ENCODE measurements around the gene GRXCR1. TPM values are rescaled to one million over a fixed set of nuclear protein-coding genes. Genes with fewer than 3 reads are reported as not detected.

Gene GRXCR1
- total and polyA plus RNA-seq, 5 donors from 2014 or later = not detected

DNA sequence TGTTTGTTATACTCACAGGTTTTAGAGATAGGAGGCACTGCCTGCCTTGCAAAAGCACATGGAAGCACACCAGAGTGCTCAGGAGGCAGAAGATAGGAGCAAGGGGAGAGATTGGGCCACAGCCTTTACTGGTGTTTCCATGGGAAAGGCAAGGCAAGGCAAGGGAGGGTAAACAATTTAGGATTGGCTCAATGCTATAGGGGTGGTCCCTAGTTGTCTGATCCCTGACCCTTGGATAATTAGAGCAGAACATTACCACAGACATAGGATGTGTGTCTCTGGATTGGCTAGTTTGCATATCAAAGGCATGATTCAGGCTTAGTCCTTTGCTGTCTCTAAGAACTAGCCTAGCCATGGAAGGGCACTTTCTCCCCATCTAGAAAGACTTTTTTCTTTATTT, 36.1 kb downstream of the GRXCR1 start:
- Histone ChIP-seq H3K4me1 (ENCODE audit: control insufficient read depth, insufficient read depth, low read length, poor library complexity, severe bottlenecking) (no peaks in the 10 kb centered on the region), H3K9me3 (ENCODE audit: control insufficient read depth in 2 of 2, low read length in 2 of 2) (no peaks in the 10 kb centered on the region), H3K27me3 (ENCODE audit: control insufficient read depth, insufficient read depth, low read length) (no peaks in the 10 kb centered on the region), H3K4me3 (ENCODE audit: low read depth, low read length) (no peak overlapping the region), H3K27ac (ENCODE audit: insufficient read depth, low read length, poor library complexity, severe bottlenecking) (no peak overlapping the region), H3K36me3 (ENCODE audit: control insufficient read depth, insufficient read depth, low read length) (no peaks in the 10 kb centered on the region)
- Mint-ChIP-seq H3K27me3 (no peaks in the 10 kb centered on the region), H3K36me3 (no peaks in the 10 kb centered on the region), H3K9me3 (peaks cover 0 to 5% (median 0%) of the 10 kb centered on the region in 7 donors), H3K27ac (no peak overlapping the region), H3K4me3 (no peak overlapping the region), H3K4me1 (no peaks in the 10 kb centered on the region)
- DNase-seq = no peak
- ATAC-seq (ENCODE audit: low read depth in 2 of 2) = no peak

DNA sequence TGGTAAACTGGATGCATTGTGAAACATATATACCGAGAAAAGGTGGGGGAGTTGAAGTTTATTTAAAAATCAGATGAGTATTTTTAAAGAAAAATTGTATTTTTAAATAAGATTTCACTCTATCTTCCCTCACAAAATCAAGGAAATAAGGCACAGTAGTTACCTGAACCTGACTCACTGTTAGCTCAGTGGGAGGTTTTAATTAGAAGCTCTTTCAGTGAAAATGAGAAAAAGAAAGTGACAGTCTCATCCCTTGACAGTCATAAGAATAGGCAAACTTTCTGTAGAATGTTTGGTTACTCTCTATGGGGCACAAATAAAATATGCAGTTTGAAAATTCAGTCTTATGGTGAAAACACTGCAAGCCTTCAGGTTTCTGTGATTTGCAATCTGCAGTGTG, 49.7 kb downstream of the GRXCR1 start:
- Mint-ChIP-seq H3K27me3 (no peaks in the 10 kb centered on the region), H3K36me3 (no peaks in the 10 kb centered on the region), H3K4me3 (no peak overlapping the region), H3K27ac (no peak overlapping the region), H3K4me1 (no peaks in the 10 kb centered on the region), H3K9me3 (peaks cover 0 to 2% (median 0%) of the 10 kb centered on the region in 7 donors)
- ATAC-seq (ENCODE audit: low read depth in 2 of 2) (no peak), DNase-seq (no peak)
- no peak overlapping the region for H3K4me3 ChIP-seq (ENCODE audit: low read depth, low read length)
- no peak overlapping the region for H3K27ac ChIP-seq (ENCODE audit: insufficient read depth, low read length, poor library complexity, severe bottlenecking)
- H3K27me3 ChIP-seq (ENCODE audit: control insufficient read depth, insufficient read depth, low read length) = no peaks in the 10 kb centered on the region
- no peaks in the 10 kb centered on the region for H3K36me3 ChIP-seq (ENCODE audit: control insufficient read depth, insufficient read depth, low read length)
- H3K9me3 ChIP-seq (ENCODE audit: control insufficient read depth in 2 of 2, low read length in 2 of 2) = no peaks in the 10 kb centered on the region
- no peaks in the 10 kb centered on the region for H3K4me1 ChIP-seq (ENCODE audit: control insufficient read depth, insufficient read depth, low read length, poor library complexity, severe bottlenecking)

DNA sequence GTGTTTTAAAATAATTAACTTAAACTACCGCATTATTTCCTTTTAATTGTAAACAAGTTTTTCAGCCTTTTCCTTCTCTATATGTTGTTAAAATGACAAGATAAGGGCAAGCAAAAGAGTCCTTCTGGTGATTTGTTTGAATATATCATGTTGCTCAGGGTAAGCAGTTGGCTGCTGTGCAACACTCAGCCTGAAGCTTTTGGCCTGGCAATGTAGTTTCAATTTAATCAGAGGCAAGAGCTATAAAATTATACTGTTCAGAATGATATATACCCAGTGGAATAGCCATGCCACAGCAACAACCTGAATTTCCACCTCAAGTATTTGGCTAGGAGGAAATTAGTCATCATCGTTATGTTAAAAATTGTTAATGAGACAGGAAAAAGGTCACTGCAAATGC, 53.4 kb downstream of the GRXCR1 start:
- no peaks in the 10 kb centered on the region for H3K27me3 ChIP-seq (ENCODE audit: control insufficient read depth, insufficient read depth, low read length)
- Mint-ChIP-seq H3K27ac (no peak overlapping the region), H3K4me1 (no peaks in the 10 kb centered on the region), H3K9me3 (peaks cover 0 to 2% (median 0%) of the 10 kb centered on the region in 7 donors), H3K4me3 (no peak overlapping the region), H3K36me3 (no peaks in the 10 kb centered on the region), H3K27me3 (no peaks in the 10 kb centered on the region)
- no peak for DNase-seq
- no peaks in the 10 kb centered on the region for H3K36me3 ChIP-seq (ENCODE audit: control insufficient read depth, insufficient read depth, low read length)
- no peak for ATAC-seq (ENCODE audit: low read depth in 2 of 2)
- H3K4me3 ChIP-seq (ENCODE audit: low read depth, low read length) = no peak overlapping the region
- H3K9me3 ChIP-seq (ENCODE audit: control insufficient read depth in 2 of 2, low read length in 2 of 2) = no peaks in the 10 kb centered on the region
- H3K4me1 ChIP-seq (ENCODE audit: control insufficient read depth, insufficient read depth, low read length, poor library complexity, severe bottlenecking) = no peaks in the 10 kb centered on the region
- H3K27ac ChIP-seq (ENCODE audit: insufficient read depth, low read length, poor library complexity, severe bottlenecking) = no peak overlapping the region

DNA sequence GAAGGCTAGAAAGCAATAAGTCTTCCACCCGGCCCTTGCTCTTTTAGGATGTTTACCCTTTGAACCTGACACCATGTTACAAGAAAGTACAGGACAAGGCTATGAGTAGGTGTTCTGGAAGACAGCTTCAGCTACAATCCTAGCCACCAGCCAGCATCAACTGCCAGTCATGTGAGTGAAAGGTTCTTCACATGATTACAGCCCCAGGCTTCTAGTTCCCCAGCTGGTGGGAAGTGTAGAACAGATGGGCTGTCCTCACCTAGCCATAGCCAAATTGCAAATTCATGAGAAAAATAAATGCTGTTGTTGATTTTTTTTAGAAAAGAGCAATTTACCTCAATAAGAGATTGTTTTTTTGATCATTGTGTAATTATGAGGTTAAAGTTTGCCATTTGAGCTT, 60.8 kb downstream of the GRXCR1 start:
- Histone ChIP-seq H3K27me3 (ENCODE audit: control insufficient read depth, insufficient read depth, low read length) (no peaks in the 10 kb centered on the region), H3K36me3 (ENCODE audit: control insufficient read depth, insufficient read depth, low read length) (no peaks in the 10 kb centered on the region), H3K4me3 (ENCODE audit: low read depth, low read length) (no peak overlapping the region), H3K4me1 (ENCODE audit: control insufficient read depth, insufficient read depth, low read length, poor library complexity, severe bottlenecking) (no peaks in the 10 kb centered on the region), H3K9me3 (ENCODE audit: control insufficient read depth in 2 of 2, low read length in 2 of 2) (no peaks in the 10 kb centered on the region), H3K27ac (ENCODE audit: insufficient read depth, low read length, poor library complexity, severe bottlenecking) (no peak overlapping the region)
- DNase-seq (no peak), ATAC-seq (ENCODE audit: low read depth in 2 of 2) (no peak)
- Mint-ChIP-seq H3K27ac (no peak overlapping the region), H3K9me3 (no peaks in the 10 kb centered on the region), H3K4me1 (no peaks in the 10 kb centered on the region), H3K36me3 (no peaks in the 10 kb centered on the region), H3K27me3 (peaks cover 7% of the 10 kb centered on the region), H3K4me3 (no peak overlapping the region)

DNA sequence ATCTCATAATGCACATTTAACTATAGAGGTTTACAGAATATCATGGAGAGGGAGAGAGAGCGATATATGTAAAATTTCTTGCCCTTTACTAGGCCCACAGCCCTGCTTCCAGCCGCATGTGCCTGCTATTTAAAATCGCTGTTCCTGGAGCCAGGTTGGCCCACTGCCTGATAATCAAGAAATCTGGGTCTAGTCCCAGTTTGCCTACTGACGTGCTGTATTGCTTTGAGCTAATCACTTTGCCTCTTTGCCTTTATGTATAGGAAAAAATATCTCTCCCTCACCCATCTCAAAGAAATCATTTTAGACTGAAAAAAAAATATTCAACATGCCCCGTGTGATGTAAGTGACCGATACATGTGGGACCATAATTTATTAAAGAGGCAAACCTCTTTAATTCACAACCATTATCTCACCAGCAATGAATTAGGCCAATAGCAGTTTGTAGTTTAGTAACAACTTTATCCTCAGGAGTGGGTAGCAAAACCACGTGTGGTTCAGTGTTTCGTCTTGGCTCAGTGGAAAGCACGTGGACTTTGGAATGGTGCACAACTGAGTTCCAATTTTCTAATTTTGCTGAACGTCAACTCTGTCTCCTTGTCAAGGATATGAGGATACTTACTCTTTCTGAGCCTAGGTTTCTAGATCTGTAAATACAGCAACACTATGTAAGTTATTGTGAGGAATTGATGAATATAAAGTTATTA, 62.6 kb downstream of the GRXCR1 start:
- Mint-ChIP-seq H3K36me3 (no peaks in the 10 kb centered on the region), H3K27ac (no peak overlapping the region), H3K9me3 (peaks cover 0 to 2% (median 0%) of the 10 kb centered on the region in 7 donors), H3K27me3 (peaks cover 7% of the 10 kb centered on the region), H3K4me3 (no peak overlapping the region), H3K4me1 (no peaks in the 10 kb centered on the region)
- DNase-seq (no peak), ATAC-seq (ENCODE audit: low read depth in 2 of 2) (no peak)
- Histone ChIP-seq H3K27me3 (ENCODE audit: control insufficient read depth, insufficient read depth, low read length) (no peaks in the 10 kb centered on the region), H3K27ac (ENCODE audit: insufficient read depth, low read length, poor library complexity, severe bottlenecking) (no peak overlapping the region), H3K9me3 (ENCODE audit: control insufficient read depth in 2 of 2, low read length in 2 of 2) (no peaks in the 10 kb centered on the region), H3K4me3 (ENCODE audit: low read depth, low read length) (no peak overlapping the region), H3K4me1 (ENCODE audit: control insufficient read depth, insufficient read depth, low read length, poor library complexity, severe bottlenecking) (no peaks in the 10 kb centered on the region), H3K36me3 (ENCODE audit: control insufficient read depth, insufficient read depth, low read length) (no peaks in the 10 kb centered on the region)

DNA sequence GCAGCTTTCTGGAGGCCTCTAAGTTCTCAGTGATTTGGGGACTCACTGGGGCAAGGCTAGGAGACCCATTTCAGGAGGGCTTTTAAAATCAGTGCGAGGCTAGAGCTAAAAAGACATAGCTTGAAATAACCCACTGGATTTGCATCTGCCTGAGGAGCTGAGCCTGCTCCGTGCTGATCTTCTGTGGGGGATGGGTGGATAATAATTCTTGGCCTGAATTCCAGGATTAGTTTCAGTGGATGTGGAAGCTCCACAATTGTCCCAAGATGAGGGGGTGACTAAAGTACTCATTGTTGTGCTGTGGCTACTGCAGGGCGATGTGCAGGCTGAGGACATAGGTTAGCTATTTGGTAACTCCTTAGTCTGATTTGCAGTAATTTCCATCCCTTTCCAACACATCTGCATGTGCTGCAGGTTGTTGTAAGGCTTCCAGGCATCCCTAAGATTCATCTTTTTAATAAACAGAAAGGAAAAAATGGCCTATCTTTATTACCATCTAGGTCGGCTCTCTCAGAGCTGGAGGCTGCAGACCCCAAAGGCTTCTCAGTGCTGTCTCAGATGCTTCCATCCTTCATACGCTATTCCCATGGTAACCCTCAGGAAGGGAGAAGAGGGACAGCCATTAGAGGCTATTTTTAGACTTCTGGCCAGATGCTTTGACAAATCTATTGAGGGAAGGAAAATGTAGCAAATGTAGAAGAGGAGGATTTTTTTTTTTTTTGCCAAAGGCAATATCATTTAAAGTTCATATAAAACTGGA, 63.4 kb downstream of the GRXCR1 start:
- Histone ChIP-seq H3K4me1 (ENCODE audit: control insufficient read depth, insufficient read depth, low read length, poor library complexity, severe bottlenecking) (no peaks in the 10 kb centered on the region), H3K27ac (ENCODE audit: insufficient read depth, low read length, poor library complexity, severe bottlenecking) (no peak overlapping the region), H3K4me3 (ENCODE audit: low read depth, low read length) (no peak overlapping the region), H3K9me3 (ENCODE audit: control insufficient read depth in 2 of 2, low read length in 2 of 2) (no peaks in the 10 kb centered on the region), H3K27me3 (ENCODE audit: control insufficient read depth, insufficient read depth, low read length) (no peaks in the 10 kb centered on the region), H3K36me3 (ENCODE audit: control insufficient read depth, insufficient read depth, low read length) (no peaks in the 10 kb centered on the region)
- DNase-seq (no peak), ATAC-seq (ENCODE audit: low read depth in 2 of 2) (no peak)
- no peak overlapping the region for H3K27ac Mint-ChIP-seq
- H3K9me3 Mint-ChIP-seq = peaks cover 0 to 2% (median 0%) of the 10 kb centered on the region in 7 donors
- peaks cover 7% of the 10 kb centered on the region for H3K27me3 Mint-ChIP-seq
- no peak overlapping the region for H3K4me3 Mint-ChIP-seq
- no peaks in the 10 kb centered on the region for H3K4me1 Mint-ChIP-seq
- no peaks in the 10 kb centered on the region for H3K36me3 Mint-ChIP-seq

DNA sequence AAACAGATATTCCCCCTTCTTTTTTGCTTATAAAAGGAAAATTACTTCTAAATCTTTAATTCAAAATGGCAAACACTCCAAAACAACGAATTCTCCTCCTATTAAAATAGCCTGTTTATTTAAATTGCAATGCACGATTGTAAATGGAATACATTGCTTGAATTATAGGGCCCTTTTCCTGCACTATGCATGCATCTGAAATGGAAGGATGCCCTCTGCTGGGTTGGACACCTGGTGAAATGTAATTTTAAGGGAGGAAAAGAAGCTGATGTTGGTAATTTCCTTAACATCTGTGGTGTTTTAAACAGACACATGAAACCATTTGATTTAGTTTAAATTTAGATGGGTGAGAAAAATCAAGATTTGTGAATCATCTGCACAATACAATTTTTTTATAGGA, 72.8 kb downstream of the GRXCR1 start:
- H3K4me1 Mint-ChIP-seq = no peaks in the 10 kb centered on the region

DNA sequence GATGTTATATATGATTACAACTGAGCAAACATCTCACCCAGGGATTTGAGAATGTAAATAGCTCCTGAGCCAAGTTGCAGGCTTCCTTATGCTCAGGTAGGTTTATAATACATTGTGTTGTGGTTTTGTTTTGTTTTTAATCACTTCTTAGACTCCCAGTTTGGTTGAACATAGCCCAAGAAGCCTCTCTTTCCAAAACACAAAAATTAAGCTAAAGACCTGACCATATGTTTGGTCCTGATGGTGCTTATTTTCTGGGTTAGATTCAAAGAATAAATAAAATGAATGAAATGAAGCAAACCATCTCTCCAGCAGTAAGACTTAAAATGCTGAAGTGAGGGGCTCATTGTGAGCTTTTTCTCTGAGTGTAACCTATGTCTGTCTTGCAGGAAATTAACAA, 93.5 kb downstream of the GRXCR1 start:
- H3K27me3 Mint-ChIP-seq = no peaks in the 10 kb centered on the region
- no peaks in the 10 kb centered on the region for H3K36me3 ChIP-seq (ENCODE audit: control insufficient read depth, insufficient read depth, low read length)
- H3K4me3 Mint-ChIP-seq = no peak overlapping the region
- H3K9me3 Mint-ChIP-seq = peaks cover 0 to 11% (median 5%) of the 10 kb centered on the region in 7 donors
- H3K4me1 ChIP-seq (ENCODE audit: control insufficient read depth, insufficient read depth, low read length, poor library complexity, severe bottlenecking) = no peaks in the 10 kb centered on the region
- H3K4me3 ChIP-seq (ENCODE audit: low read depth, low read length) = no peak overlapping the region
- H3K4me1 Mint-ChIP-seq = no peaks in the 10 kb centered on the region
- DNase-seq = no peak
- H3K27ac ChIP-seq (ENCODE audit: insufficient read depth, low read length, poor library complexity, severe bottlenecking) = no peak overlapping the region
- H3K27me3 ChIP-seq (ENCODE audit: control insufficient read depth, insufficient read depth, low read length) = no peaks in the 10 kb centered on the region
- no peak overlapping the region for H3K27ac Mint-ChIP-seq
- H3K36me3 Mint-ChIP-seq = no peaks in the 10 kb centered on the region
- no peak for ATAC-seq (ENCODE audit: low read depth in 2 of 2)
- H3K9me3 ChIP-seq (ENCODE audit: control insufficient read depth in 2 of 2, low read length in 2 of 2) = no peaks in the 10 kb centered on the region

More for the DNA sequence above, 72.8 kb downstream of the GRXCR1 start:
- H3K4me3 Mint-ChIP-seq = no peak overlapping the region
- no peaks in the 10 kb centered on the region for H3K27me3 ChIP-seq (ENCODE audit: control insufficient read depth, insufficient read depth, low read length)
- no peak for DNase-seq
- no peaks in the 10 kb centered on the region for H3K4me1 ChIP-seq (ENCODE audit: control insufficient read depth, insufficient read depth, low read length, poor library complexity, severe bottlenecking)
- H3K27ac Mint-ChIP-seq = no peak overlapping the region
- no peak overlapping the region for H3K27ac ChIP-seq (ENCODE audit: insufficient read depth, low read length, poor library complexity, severe bottlenecking)
- ATAC-seq (ENCODE audit: low read depth in 2 of 2) = no peak
- no peaks in the 10 kb centered on the region for H3K36me3 Mint-ChIP-seq
- peaks cover 4% of the 10 kb centered on the region for H3K27me3 Mint-ChIP-seq
- H3K9me3 ChIP-seq (ENCODE audit: control insufficient read depth in 2 of 2, low read length in 2 of 2) = no peaks in the 10 kb centered on the region
- H3K36me3 ChIP-seq (ENCODE audit: control insufficient read depth, insufficient read depth, low read length) = no peaks in the 10 kb centered on the region
- peaks cover 0 to 2% (median 0%) of the 10 kb centered on the region in 7 donors for H3K9me3 Mint-ChIP-seq
- H3K4me3 ChIP-seq (ENCODE audit: low read depth, low read length) = no peak overlapping the region
